Limb (tissue), 2 donors: ENCODE measurements around the gene STK17A.
"Not testable (repeated sequence)": the region's sequence is repeated elsewhere in the genome, so short reads cannot be mapped to it uniquely, and the experiment has no call there.

Source experiments
- DNase-seq, 2 donors: peaks; one replicate each; pipeline ENCODE4 v3.0.0-alpha.2; 2016; ENCODE audit errors: extremely low spot score in 2 of 2

STK17A gene

DNA sequence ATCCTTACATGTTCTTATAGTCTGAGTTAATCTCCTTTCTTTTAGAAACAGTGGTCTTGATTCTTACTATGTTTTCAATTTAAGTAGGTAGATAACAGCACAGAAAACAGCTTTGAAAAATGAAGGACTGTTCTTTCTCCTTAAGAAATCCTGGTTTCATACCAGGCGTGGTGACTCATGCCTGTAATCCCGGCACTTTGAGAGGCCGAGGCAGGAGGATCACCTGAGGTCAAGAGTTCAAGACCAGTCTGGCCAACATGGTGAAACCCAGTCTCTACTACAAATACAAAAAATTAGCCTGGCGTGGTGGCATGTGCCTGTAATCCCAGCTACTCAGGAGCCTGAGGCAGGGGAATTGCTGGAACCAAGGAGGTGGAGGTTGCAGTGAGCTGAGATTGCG, 13.5 kb downstream of the STK17A start:
- DNase-seq = not testable (repeated sequence)

DNA sequence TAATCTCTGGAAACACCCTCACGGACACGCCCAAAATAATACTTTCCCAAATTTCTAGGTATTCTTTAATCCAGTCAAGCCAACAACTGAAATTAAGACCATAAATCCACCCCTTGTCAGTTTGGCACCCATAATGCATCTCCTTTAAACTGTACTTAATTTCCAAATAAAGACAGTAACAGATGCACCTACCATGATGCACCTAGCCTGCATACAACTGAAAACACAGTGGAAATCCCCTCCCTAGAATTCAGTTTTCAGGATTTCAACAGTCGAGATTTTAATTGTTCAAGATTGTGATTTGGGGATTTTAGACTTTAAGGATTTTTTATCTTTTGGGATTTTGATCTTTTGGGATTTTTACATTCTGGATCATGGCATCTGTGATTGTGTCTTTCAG, 17.1 kb downstream of the STK17A start:
- DNase-seq = no peak

DNA sequence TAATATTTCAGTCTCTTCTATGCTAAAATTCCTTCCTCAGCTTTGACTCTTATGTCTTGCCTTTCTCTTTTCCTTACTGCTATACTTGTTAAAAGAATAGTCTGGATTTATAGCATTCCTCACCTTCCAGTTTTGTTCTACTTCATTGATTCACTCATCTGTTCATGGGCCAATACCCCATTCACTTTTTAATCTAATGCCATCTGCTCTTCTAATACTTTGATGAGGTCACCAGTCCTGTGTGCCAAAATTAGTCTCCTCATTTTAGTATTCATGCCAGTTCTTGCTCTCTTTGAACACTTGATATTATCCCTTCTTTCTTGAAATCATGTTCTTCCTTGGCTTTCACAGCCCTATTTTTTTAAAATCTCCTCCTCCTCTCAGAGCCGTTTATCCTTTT, 19.3 kb downstream of the STK17A start:
- DNase-seq = no peak

DNA sequence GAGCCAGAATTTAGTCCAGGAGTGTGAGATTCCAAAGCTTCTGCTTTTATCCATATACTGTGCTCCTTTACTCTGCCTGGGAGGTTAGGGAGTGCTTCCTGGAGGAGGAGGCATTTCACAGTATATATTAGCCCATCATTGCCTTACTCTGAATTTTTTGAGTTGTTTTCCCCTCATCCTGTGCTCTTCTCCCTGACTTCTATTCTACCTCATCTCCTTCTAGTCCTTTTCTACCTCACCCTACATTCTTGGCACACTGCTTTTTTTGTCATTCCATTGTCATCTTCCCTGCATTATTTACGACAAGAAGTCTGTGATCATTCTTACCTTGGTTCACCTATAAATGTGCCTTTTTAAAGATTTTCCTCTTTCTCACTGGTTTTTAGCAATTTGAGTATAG, 21.3 kb downstream of the STK17A start:
- no peak for DNase-seq

DNA sequence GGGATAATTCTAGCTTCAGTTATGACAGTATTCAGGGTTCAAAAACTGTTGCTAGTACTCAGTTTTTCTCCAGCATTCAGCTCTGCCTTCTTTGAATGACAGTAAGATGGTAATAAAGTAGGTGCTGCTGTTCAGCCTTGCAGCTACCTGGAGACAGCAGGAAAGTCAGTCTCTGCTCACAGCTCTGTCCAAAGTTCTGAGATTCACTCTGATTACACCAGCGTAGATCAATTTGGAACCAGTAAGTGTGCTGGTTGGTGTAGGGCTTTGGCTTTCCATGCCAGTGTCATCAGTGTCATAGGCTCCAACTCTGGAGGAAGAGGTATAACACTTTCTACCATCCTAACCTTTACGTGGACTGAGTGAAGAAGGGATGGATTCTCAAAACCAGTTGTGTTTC, 26.2 kb downstream of the STK17A start:
- no peak for DNase-seq

DNA sequence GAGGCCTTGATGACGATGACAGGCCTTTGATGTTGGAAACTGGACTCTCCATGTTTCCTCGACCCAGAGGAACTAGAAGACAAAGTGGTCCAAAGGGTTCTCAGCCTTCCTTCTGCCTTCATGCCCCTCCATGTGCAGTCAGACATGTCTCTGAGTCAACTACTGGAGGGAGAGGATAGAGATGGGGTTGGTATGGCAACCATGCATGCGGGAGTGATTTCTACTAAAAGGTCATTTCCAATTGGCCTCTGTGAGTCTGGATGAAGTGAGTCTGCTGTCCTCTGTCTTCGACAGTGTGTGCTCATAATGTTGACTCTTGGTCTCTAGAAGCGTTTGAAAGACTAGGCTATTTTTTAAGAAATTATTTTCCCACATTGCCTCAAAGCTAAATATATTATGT, 29.2 kb downstream of the STK17A start:
- no peak for DNase-seq

DNA sequence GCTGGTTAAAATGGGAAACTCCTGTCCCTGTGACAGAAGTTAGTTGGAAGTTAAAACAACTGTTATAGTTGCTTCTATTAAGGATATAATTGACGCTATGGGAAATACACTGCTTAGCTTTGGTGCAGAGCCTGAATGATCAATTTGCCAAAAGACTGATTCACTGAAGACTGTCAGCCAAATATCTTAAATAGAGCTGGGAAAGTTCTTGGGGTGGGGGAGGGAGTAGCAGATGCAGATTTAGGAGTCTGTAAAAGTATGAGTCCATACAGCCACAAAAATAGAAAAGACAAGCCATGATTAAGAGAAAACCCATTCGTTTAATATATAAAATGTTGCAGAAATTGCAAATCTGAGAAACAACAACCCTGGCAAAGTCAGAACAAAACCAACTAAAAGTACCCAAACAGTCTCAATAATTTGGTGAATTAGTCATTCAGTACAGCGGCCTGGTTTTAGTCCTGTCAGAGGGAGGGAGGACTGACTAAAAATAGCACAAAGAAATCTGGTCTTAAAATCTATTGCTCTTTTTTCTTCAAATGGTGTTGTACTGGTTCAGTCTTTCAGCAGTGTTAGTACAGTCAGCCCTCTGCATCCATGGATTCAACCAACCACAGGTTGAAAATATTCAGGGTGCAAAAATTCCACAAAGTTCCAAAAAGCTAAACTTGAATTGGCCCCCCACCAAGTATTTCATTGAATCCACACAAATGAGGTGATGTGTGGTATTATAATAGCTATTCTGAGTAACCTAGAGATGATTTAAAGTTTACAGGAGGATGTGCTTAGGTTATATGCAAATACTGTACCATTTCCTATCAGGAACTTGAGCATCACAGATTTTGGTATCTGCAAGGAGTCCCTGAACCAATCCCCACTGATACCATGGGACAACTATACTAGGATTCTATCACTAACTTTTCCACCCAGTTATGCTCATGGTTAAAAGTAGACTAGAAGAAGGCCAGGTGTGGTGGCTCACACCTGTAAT, 30.0 kb downstream of the STK17A start:
- peak in 1 of 2 donors; percentile 22 for DNase-seq

DNA sequence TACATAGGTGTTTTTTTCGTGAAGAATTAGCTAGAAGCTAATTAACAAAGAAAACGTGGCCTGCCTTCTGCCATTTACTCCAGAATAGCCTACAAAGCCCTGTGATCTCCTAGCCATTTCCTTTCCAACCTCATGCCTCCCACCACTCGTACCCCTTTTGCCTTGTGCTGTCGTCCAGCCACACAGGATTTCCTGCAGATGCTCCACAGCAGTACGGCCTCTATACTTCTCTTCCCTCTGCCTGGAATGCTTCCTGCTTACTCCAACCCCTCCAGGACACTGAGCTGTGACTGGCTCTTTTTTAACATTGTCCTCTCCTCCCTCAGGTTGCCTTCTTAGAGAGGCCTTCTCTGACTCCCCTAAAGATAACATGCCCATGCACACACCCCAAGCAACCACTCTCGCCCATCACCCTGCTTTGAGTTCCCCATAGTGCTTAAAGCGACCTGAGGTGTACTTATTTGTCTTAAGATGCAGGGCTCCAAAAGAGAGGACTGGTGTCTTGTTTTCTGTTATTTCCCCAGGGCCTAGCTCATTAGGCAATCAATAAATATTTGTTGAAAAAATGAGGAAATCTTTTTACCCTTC, 32.7 kb downstream of the STK17A start:
- no peak for DNase-seq

DNA sequence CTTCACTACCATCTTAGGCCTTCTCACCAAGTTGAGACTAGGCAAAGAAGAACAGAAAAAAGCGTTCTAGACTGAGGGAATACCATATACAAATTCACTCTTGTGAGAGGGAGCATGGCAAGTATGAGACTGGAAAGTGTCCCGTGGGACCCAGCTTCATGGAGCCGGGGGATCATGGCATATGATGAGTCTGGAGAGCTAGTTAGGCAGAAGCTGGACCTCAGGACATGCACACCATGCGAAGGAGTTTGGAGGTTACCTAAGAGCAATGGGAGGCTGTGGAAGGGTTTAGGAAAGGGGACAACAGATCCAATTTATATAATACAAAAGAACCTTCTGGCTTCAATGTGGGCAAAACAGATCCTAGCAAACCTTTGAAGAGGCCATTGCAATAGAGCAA, 34.1 kb downstream of the STK17A start:
- no peak for DNase-seq

DNA sequence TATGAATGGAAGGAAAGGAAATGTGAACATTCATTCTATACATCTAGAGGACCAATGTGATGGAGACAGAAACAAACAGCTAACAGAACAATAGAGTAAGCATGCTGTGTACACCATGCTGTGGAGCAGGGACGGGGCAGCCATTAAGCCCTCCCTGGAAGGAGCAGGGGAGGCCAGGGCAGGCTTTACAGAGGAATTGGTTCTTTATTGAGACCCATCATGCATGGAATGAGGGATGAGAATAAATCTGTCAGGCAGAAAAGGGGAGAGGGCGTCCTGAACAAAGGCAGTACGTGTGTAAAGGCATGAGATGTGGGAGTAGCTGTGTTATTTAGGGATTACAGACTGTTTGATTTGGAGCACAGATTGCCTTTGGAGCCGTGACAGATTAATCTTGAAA, 35.2 kb downstream of the STK17A start:
- DNase-seq = no peak

DNA sequence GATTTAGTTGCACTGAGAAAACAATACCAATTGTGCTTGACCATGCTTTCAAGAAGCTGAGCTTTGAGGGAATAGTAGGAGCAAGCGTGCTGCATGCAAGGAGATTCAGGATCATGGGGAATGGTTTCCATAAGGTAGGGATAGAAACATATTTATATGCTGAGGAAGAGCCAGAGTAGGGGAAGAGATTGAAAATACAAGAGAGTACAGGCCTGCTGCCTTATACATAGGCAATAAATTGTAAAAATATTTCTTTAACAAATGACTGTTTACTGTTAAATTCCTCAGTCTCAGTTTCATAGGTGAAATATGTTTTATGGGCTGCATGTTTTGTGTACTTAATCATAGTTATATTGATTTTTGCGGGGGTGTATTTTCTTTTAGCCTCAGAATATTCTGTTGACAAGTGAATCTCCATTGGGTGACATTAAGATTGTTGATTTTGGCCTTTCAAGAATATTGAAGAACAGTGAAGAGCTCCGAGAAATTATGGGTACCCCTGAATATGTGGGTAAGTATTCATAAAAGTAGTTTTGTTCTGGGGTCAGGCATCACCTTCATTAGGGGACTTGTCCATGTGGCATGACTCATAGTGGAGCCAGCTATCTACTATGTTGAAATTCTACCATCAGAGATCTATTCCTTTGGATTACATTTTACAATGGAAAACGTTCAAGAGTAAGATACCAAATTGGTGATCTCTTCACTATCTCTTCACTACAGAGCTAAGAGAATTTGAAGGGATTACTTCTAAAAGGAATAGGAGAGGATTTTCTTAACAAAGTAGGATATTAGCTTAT, 36.5 kb downstream of the STK17A start:
- DNase-seq = no peak

DNA sequence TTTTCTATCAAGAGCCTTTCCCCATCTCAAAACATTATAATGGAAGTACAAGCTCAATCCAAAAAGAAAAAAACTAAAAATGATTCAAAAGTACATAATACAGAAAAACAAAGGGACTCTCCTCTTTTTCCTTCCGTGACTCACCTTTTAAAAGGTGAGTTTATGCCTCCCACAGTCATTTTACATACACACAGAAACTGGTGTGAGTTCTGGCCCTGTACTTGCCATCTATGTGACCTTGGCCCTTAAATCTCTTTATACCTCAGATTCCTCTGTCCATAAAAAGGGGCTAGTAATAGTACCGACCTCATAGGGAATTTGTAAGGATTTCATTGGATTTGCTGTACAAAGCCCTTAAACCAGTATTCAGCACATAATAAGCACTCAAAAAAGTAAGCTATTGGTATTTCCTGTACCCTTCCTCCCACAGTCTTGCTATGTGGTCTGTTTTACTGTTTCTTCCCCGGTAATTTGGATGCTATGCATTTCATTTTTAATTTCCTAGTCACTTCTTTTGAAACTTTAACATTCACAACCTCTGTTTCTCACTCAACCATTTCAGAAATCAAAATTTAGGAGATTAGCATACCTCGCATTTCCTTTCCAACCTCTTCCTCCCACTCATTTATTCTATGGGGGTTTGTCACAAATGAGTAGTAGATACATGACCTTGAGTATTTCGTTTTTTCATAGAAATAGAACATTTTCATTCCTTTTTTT, 39.0 kb downstream of the STK17A start:
- no peak for DNase-seq

DNA sequence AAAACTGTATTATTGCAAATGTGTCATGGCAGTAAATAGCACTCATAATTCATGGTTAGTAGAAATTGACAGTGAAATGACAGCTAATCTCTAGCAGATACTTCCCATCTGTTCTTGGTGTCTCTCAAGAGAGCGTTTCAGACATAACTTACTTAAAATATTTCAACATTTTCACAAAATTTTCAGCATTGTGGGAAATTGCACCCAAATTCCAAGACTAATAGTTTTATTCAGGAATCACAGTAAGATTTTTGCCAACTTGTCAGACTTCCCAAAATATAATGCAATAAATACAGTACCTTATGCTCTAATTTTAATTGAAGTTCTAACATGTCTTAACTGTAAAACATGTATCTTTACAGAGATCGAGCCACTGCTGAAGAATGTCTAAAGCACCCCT, 41.2 kb downstream of the STK17A start:
- DNase-seq = no peak

DNA sequence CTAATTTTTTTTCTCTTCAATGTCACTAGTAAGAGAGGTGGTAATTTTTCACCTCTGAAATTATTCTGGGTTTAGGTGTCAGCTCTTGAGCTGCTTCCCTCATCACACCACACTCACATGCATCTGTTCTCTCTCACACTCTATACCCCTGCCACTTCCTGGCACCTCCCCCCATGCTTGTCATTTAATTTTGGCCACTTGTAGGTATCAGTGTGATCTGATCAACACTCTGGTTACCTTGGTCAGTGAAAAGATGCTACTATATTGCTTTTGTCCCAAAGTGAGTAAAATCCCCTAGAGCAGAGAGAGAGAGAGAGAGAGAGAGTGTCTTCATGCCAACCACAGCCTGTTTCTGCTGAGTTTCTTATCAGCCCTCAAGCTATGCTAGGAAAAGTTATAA, 42.5 kb downstream of the STK17A start:
- DNase-seq = no peak

DNA sequence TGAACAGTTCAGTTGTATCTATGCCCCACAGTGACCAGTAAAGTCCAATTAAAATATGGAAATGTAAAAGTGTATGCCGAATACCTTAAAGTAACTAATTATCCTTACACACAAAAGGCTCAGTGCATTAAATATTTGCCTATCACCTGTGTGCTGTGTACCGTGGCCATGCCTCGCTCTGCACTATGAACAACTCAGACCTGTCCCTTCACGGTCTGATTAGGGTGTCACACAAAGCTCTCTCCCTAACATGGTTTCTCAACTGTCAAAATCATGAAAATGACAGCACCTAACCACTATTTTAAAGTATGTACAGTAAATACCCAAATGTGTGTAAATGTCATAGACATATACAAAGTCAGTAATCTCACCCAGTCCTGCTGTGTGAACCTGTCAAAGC, 43.1 kb downstream of the STK17A start:
- no peak for DNase-seq

DNA sequence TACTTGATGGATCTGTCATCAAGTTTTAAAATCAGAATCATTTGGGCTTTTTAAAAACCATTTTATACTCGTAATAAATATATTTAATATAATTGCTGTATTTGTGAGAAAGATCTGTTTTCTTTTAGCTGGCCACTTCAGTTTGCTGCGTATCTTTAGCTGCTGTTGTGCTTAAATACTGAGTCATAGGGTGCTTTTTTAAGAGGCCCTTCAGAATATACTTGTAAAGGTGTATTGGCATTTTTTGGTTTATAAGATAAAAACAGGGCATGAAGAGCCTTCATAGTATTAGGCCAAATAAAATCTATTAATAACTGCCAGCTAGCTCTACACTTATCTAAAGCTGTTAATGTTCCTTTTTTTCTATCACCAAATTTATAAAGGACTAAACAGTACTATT, 43.8 kb downstream of the STK17A start:
- DNase-seq = no peak

DNA sequence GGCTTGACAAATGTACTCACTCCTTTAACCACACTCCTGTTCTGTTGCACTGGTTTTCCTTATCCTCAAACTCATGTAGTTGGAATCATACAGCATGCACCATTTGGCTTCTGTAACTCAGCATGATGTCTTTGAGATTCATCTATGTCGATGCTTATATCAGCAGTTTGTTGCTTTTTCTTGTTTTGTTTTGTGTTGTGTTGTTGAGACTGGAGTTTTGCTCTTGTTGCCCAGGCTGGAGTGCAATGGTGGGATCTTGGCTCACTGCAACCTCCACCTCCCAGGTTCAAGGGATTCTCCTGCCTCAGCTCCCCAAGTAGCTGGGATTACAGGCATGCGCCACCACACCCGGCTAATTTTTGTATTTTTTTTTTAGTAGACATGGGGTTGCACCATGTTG, 44.9 kb downstream of the STK17A start:
- DNase-seq = not testable (repeated sequence)

DNA sequence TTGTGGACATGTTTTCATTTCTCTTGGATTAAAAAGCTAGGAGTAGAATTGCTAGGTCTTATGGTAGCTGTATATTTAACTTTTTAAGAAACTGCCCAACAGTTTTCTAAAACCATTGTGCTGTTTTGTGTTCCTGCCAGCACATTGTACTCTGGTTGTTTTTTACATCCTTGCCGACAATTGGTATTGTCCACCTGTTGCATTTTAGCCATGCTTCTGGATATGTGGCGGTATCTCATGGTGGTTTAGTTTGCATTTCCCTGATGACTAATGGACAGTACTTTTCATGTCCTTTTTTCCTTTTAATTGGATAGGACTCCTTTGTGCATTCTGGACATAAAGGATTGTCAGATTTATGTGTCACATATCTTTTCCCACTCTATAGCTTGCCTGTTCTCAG, 45.5 kb downstream of the STK17A start:
- DNase-seq = no peak

DNA sequence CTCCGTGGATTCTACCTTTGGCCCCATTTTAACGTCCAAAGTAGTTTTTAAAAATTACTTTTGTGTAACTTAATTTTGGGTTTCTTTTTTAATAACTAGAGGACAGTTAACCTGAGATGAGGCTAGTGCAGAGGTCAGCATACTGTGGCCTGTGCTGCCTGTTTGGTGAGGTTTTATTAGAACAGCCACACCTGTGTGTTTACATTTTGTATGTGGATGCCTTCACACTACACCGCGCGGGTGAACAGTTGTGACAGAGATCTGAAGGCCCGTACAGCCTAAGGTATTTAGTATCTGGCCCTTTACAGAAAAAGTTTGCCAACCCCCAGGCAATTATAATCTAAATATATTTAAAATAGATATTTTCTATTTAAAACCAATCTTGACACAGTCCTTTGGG, 46.9 kb downstream of the STK17A start:
- no peak for DNase-seq

DNA sequence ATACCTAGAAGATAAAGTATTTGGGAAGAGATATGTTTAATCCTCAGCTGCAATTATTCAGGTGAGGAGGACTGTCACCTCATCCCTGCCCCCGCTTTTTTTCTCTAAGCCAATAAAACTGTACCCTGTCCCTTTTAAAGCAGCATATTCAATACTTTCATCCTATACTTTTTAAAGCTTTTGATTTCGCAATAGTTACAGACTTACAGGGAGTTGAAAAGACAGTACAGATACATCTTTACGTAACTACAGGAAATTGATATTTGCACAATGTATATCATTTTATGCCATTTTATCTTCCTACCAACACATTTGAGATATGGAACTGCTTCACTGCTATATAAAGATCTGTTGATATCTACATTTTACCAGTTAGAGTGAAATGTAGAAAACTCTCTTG, 47.6 kb downstream of the STK17A start:
- no peak for DNase-seq

DNA sequence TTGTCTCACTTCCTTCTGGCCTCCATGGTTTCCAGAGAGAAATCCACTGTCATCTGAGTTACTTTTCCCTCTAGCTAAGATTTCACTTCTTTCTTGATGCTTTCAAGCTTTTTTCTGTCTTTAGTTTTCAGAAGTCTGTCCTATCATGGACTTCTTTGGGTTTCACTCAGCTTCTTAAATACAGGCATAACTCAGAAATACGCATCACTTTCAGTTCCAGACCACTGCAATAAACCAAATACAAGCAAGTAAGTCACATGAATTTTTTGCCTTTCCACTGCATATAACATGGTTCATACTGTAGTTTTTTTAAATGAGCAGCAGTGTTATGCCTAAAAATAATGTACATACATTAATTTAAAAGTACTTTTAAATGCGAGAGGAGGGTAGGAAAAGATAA, 48.7 kb downstream of the STK17A start:
- no peak for DNase-seq

DNA sequence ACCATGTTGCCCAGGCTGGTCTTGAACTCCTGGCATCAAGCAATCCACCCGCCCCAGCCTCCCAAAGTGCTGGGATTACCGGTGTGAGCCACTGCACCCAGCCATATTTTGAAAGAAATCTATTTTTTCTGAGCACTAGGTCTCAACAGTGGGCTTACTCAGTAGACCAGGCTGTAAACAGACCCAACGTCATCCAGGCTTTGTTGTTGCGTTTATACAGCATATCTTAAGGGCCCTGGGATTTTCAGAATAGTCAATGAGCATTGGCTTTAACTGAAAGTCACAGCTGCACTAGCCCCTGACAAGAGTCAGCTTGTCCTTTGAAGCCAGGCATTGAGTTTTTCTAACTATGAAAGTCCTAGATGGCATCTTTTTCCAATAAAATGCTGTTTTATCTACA, 49.8 kb downstream of the STK17A start:
- no peak for DNase-seq
